ENCODE measurements around the gene SYNGR3. TPM values are rescaled to one million over a fixed set of nuclear protein-coding genes. Genes with fewer than 3 reads are reported as not detected.

SYNGR3 gene
- total RNA-seq, 6 donors from 2014 or later: 0.15 to 1.4 (median 0.34) TPM; not detected in 2

DNA sequence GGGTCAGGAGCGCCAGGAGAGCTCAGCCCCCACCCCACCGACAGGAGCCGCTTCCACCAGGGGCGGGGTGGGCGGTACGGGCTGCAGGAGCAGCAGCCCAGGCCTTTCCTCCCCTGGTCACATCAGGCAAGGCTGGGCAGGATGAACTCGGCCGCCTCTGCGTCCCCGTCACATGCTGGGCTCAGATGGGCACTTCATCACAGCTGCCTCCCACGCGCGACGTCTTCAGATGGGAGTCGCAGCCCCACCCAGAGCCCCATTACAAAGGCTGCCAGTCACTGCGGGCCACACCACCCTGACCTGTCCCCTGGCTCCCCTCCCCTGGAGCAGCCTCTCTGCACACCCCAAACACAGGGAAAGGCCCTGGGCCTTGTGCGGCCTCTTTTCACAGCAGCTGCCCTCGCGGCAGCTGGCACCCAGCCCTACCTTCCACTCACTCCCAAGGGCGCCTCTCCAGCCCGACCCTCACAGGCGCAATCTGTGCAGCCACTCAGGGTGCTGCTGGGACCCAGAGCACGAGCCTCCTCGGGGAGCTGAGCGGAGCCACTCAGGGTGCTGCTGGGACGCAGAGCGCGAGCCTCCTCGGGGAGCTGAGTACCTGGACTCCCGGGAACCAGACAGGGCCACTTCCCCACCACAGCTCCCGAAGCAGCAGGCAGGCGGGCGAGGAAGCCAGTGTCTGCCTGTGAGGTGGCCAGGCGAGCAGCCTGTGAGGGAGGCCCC is 15.2 kb downstream of the SYNGR3 start:
- Histone ChIP-seq H3K4me1 (peaks cover 48 to 60% (median 52%) of the 10 kb centered on the region in 4 donors), H3K36me3 (peaks cover 17 to 36% (median 32%) of the 10 kb centered on the region in 4 donors)
- 69 to 80% methylated on average over 13 to 31 of the region's 34 CpGs for WGBS, 2 donors

DNA sequence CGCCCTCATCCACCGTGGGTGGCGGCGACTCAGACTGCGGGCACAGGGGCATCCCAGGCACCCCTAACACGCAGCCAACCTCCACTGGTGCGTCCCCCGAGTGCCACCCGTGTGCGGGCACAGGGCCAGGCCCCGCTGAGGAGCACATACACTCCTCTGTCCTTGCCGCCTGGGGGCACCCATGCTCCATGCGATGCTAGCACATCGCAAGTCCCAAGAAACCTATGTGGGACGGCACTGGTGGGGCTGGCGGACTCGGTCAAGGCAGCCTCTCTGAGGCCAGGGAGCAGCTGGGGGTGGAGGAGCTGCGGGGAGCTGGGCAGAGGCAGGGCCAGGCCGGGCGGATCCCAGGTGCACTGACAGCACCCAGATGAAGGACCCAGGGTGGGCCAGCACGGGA is 15.9 kb downstream of the SYNGR3 start:
- ATAC-seq (ENCODE audit: low FRiP score in 2 of 2) (no peak), DNase-seq (no peak)
- H3K27me3 ChIP-seq: no peaks in the 10 kb centered on the region
- H3K4me1 ChIP-seq: peaks cover 54 to 67% (median 59%) of the 10 kb centered on the region in 4 donors
- peak overlapping the region in 1 of 4 donors; percentile 49 for H3K27ac ChIP-seq
- peaks cover 17 to 29% (median 27%) of the 10 kb centered on the region in 4 donors for H3K36me3 ChIP-seq
- H3K9me3 ChIP-seq: no peaks in the 10 kb centered on the region
- H3K4me3 ChIP-seq: no peak overlapping the region
- 63 to 64% methylated on average over 10 to 14 of the region's 21 CpGs for WGBS, 2 donors
- TF ChIP-seq, protein P1, sequence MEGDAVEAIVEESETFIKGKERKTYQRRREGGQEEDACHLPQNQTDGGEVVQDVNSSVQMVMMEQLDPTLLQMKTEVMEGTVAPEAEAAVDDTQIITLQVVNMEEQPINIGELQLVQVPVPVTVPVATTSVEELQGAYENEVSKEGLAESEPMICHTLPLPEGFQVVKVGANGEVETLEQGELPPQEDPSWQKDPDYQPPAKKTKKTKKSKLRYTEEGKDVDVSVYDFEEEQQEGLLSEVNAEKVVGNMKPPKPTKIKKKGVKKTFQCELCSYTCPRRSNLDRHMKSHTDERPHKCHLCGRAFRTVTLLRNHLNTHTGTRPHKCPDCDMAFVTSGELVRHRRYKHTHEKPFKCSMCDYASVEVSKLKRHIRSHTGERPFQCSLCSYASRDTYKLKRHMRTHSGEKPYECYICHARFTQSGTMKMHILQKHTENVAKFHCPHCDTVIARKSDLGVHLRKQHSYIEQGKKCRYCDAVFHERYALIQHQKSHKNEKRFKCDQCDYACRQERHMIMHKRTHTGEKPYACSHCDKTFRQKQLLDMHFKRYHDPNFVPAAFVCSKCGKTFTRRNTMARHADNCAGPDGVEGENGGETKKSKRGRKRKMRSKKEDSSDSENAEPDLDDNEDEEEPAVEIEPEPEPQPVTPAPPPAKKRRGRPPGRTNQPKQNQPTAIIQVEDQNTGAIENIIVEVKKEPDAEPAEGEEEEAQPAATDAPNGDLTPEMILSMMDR (IDR thresholded peaks at IDR 0.05): peak in 2 of 6 experiments; percentile 23 to 49
- TF ChIP-seq EP300 (IDR thresholded peaks at IDR 0.05): no peak

More for the DNA sequence above, 15.2 kb downstream of the SYNGR3 start:
- ATAC-seq (ENCODE audit: low FRiP score in 2 of 2): no peak
- Histone ChIP-seq H3K27ac (peak overlapping the region in 1 of 4 donors; percentile 49), H3K4me3 (no peak overlapping the region), H3K9me3 (no peaks in the 10 kb centered on the region), H3K27me3 (no peaks in the 10 kb centered on the region)
- DNase-seq: peak in 1 of 2 donors; percentile 75
- TF ChIP-seq POLR2AphosphoS5 (IDR thresholded peaks at IDR 0.05): no peak
- TF ChIP-seq EP300 (IDR thresholded peaks at IDR 0.05): no peak
- TF ChIP-seq, protein P1 (IDR thresholded peaks at IDR 0.05): no peak
- TF ChIP-seq POLR2A (IDR thresholded peaks at IDR 0.05): no peak

DNA sequence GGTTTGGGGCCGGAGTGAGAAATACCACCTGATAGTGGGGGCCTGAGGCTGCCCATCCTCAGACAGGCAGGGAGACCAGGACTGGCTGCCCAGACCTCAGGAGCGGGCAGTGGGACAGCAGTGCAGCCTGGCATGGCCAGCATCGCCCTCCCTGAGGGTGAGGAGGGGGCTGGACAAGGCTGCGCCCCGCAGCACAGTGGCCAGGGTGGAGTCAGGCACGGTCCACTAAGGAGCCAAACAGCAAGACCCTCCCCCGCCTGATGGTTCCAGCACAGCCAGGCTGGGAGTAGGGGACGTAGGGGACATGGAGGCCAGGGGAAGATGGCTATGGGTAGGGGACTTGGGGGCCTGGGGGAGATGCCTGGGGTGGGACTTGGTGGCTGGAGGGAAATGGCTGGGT is 16.5 kb downstream of the SYNGR3 start:
- Histone ChIP-seq H3K27me3 (no peaks in the 10 kb centered on the region), H3K27ac (no peak overlapping the region), H3K9me3 (no peaks in the 10 kb centered on the region), H3K36me3 (peaks cover 12 to 23% (median 20%) of the 10 kb centered on the region in 4 donors), H3K4me1 (peaks cover 54 to 69% (median 60%) of the 10 kb centered on the region in 4 donors), H3K4me3 (no peak overlapping the region)
- no peak for TF ChIP-seq POLR2A (IDR thresholded peaks at IDR 0.05)
- ATAC-seq (ENCODE audit: low FRiP score in 2 of 2) (no peak), DNase-seq (peak in 1 of 2 donors; percentile 59)
- 92 to 96% methylated on average over 6 of the region's 8 CpGs for WGBS, 2 donors

GRCh38 chr16:2007081-2007836 is 17.5 kb downstream of the SYNGR3 start:
- no peak for TF ChIP-seq POLR2AphosphoS5 (IDR thresholded peaks at IDR 0.05)
- no peak for TF ChIP-seq EP300 (IDR thresholded peaks at IDR 0.05)
- TF ChIP-seq POLR2A (IDR thresholded peaks at IDR 0.05): no peak
- TF ChIP-seq, protein P1 (IDR thresholded peaks at IDR 0.05): no peak
- Histone ChIP-seq H3K4me1 (peaks cover 54 to 69% (median 60%) of the 10 kb centered on the region in 4 donors), H3K9me3 (no peaks in the 10 kb centered on the region), H3K27me3 (no peaks in the 10 kb centered on the region), H3K27ac (peak overlapping the region in 3 of 4 donors; percentile 32 to 85 (median 53)), H3K36me3 (peaks cover 3 to 13% (median 11%) of the 10 kb centered on the region in 4 donors), H3K4me3 (peak overlapping the region in 1 of 4 donors; percentile 100)
- 82 to 85% methylated on average over 14 to 16 of the region's 16 CpGs for WGBS, 2 donors
- DNase-seq (peak in 1 of 2 donors; percentile 62), ATAC-seq (ENCODE audit: low FRiP score in 2 of 2) (no peak)

- ATAC-seq (ENCODE audit: low FRiP score in 2 of 2) (peak in 1 of 2 donors; percentile 48), DNase-seq (peak in 1 of 2 donors; percentile 65)
These were observed 18.3 kb downstream of the SYNGR3 start for GRCh38 chr16:2008009-2008526.

More at GRCh38 chr16:2008009-2008526, 18.3 kb downstream of the SYNGR3 start:
- TF ChIP-seq POLR2AphosphoS5 (IDR thresholded peaks at IDR 0.05): peak in 1 of 2 donors; percentile 51
- TF ChIP-seq EP300 (IDR thresholded peaks at IDR 0.05): no peak
- H3K9me3 ChIP-seq: no peaks in the 10 kb centered on the region
- H3K4me1 ChIP-seq: peaks cover 54 to 69% (median 60%) of the 10 kb centered on the region in 4 donors
- H3K27ac ChIP-seq: peak overlapping the region; percentile 32 to 96 (median 90)
- peaks cover 0 to 5% (median 3%) of the 10 kb centered on the region in 4 donors for H3K36me3 ChIP-seq
- H3K4me3 ChIP-seq: peak overlapping the region in 3 of 4 donors; percentile 67 to 100 (median 95)
- 33 to 40% methylated on average over 10 to 15 of the region's 15 CpGs for WGBS, 2 donors
- H3K27me3 ChIP-seq: no peaks in the 10 kb centered on the region
